Neuronal stem cell (in vitro differentiated cells): Measurements from ENCODE around the gene CAMTA1.

Experiments
- DNase-seq: peaks from one replicate; pipeline ENCODE4 v3.0.0-alpha.2; 2013; ENCODE audit warnings: low spot score
- H2AFZ ChIP-seq: one replicate; pipeline ENCODE4 v1.6.1; 2013; ENCODE audit warnings: mild to moderate bottlenecking, low read length, inconsistent platforms
- H2AK5ac ChIP-seq: 2 replicates; pipeline ENCODE4 v1.6.1; 2013; ENCODE audit warnings: low read depth, mild to moderate bottlenecking, inconsistent platforms, low read length, moderate library complexity, mixed read lengths
- H2BK120ac ChIP-seq: 2 replicates; pipeline ENCODE4 v1.6.1; 2013; ENCODE audit warnings: low read depth, mild to moderate bottlenecking, inconsistent platforms, low read length, moderate library complexity, mixed read lengths
- H2BK12ac ChIP-seq: one replicate; pipeline ENCODE4 v1.6.1; 2013; ENCODE audit warnings: low read length, inconsistent platforms
- H2BK15ac ChIP-seq: 2 replicates; pipeline ENCODE4 v1.6.1; 2013; ENCODE audit warnings: mild to moderate bottlenecking, low read length, inconsistent platforms, mixed read lengths
- H2BK5ac ChIP-seq: one replicate; pipeline ENCODE4 v1.6.1; 2013; ENCODE audit warnings: inconsistent platforms, mild to moderate bottlenecking, low read length, moderate library complexity
- H3K14ac ChIP-seq: one replicate; pipeline ENCODE4 v1.6.1; 2013; ENCODE audit warnings: low read length, inconsistent platforms
- H3K18ac ChIP-seq: 2 replicates; pipeline ENCODE4 v1.6.1; 2013; ENCODE audit warnings: low read length, inconsistent platforms
- H3K23ac ChIP-seq: 2 replicates; pipeline ENCODE4 v1.6.1; 2013; ENCODE audit warnings: low read depth, mild to moderate bottlenecking, mixed read lengths, low read length, inconsistent platforms; ENCODE audit not compliant: poor library complexity
- H3K27ac ChIP-seq: replicated peaks from 3 replicates; pipeline ENCODE4 v1.5.1; 2013; ENCODE audit warnings: low read length, inconsistent platforms
- H3K27me3 ChIP-seq, 3 experiments: 2 replicates each; pipeline ENCODE4 v1.6.1; 2013; ENCODE audit warnings: low read length in 3 of 3, mild to moderate bottlenecking in 2 of 3, inconsistent platforms in 1 of 3, low read depth in 1 of 3, mixed read lengths in 1 of 3, moderate library complexity in 1 of 3; ENCODE audit not compliant: control insufficient read depth in 3 of 3, insufficient read depth in 3 of 3
- H3K36me3 ChIP-seq, 2 donors: replicated peaks in 1 of 2; 2 replicates each; pipeline ENCODE4 v1.6.1; 2013; ENCODE audit warnings: low read length in 2 of 2; ENCODE audit not compliant: control insufficient read depth in 2 of 2, insufficient read depth in 2 of 2
- H3K4ac ChIP-seq: 2 replicates; pipeline ENCODE4 v1.6.1; 2013; ENCODE audit warnings: inconsistent platforms, mild to moderate bottlenecking, low read length, moderate library complexity
- H3K4me1 ChIP-seq, 2 donors: 1 replicate in 1 of 2; 2 replicates in 1 of 2; pipeline ENCODE4 v1.6.1; 2013; ENCODE audit warnings: low read length in 2 of 2, low read depth in 1 of 2; ENCODE audit not compliant: control insufficient read depth in 2 of 2, insufficient read depth in 1 of 2
- H3K4me2 ChIP-seq: one replicate; pipeline ENCODE4 v1.6.1; 2013; ENCODE audit warnings: mild to moderate bottlenecking, low read length, inconsistent platforms; ENCODE audit not compliant: insufficient read depth, poor library complexity, severe bottlenecking
- H3K4me3 ChIP-seq, 2 donors: 2 replicates each; pipeline ENCODE4 v1.5.1; 2013; ENCODE audit warnings: low read length in 2 of 2, mild to moderate bottlenecking in 2 of 2, inconsistent platforms in 1 of 2, moderate library complexity in 1 of 2
- H3K79me1 ChIP-seq: one replicate; pipeline ENCODE4 v1.6.1; 2013; ENCODE audit warnings: low read depth, mild to moderate bottlenecking, inconsistent platforms, low read length, moderate library complexity
- H3K9ac ChIP-seq: one replicate; pipeline ENCODE4 v1.6.1; 2013; ENCODE audit warnings: mild to moderate bottlenecking, low read depth, low read length, inconsistent platforms; ENCODE audit not compliant: poor library complexity
- H3K9me3 ChIP-seq, 2 donors: replicated peaks in 1 of 2; 2 replicates each; pipeline versions ENCODE3 to v1.6.1; 2013; ENCODE audit warnings: low read length in 2 of 2, mild to moderate bottlenecking in 2 of 2, inconsistent platforms in 1 of 2, low read depth in 1 of 2, mixed read lengths in 1 of 2, moderate library complexity in 1 of 2; ENCODE audit not compliant: control insufficient read depth in 2 of 2, insufficient read depth in 1 of 2
- H4K8ac ChIP-seq: one replicate; pipeline ENCODE4 v1.6.1; 2013; ENCODE audit warnings: low read depth, mild to moderate bottlenecking, inconsistent platforms, low read length, moderate library complexity
- H4K91ac ChIP-seq: one replicate; pipeline ENCODE4 v1.6.1; 2013; ENCODE audit warnings: low read length, low read depth, mild to moderate bottlenecking, inconsistent platforms; ENCODE audit not compliant: poor library complexity
- WGBS, 2 donors: extraction: QIAGEN DNeasy Blood & Tissue Kit; methylation state at CpG; one replicate each; pipeline ENCODE4 v1.1.7; 2013; ENCODE audit warnings: missing lambda C conversion rate in 2 of 2, mixed read lengths in 1 of 2; ENCODE audit not compliant: insufficient read length in 2 of 2, insufficient replicate concordance in 1 of 2; ENCODE audit errors: extremely low coverage in 2 of 2; 5-methylcytosine and 5-hydroxymethylcytosine counted together

The CAMTA1 gene

GRCh38 chr1:7317888-7318287 lies 532.6 kb downstream of the CAMTA1 start:
- WGBS, 2 donors = no CpG with 5 or more reads among the region's 2 CpGs
- H3K9ac ChIP-seq = peak overlapping the region; percentile 53

GRCh38 chr1:7319196-7319595 lies 533.9 kb downstream of the CAMTA1 start:
- no peak overlapping the region for H2BK5ac ChIP-seq
- H3K4ac ChIP-seq = no peak overlapping the region
- no peak overlapping the region for H2BK12ac ChIP-seq
- no peak overlapping the region for H4K91ac ChIP-seq
- WGBS, 2 donors = no CpG with 5 or more reads among the region's 5 CpGs
- H4K8ac ChIP-seq = no peak overlapping the region
- no peaks in the 10 kb centered on the region for H3K27me3 ChIP-seq
- no peak for DNase-seq
- H3K36me3 ChIP-seq = no peaks in the 10 kb centered on the region
- H3K14ac ChIP-seq = no peak overlapping the region
- H3K9me3 ChIP-seq = no peaks in the 10 kb centered on the region
- no peak overlapping the region for H2BK120ac ChIP-seq
- no peaks in the 10 kb centered on the region for H3K79me1 ChIP-seq
- no peak overlapping the region for H3K4me3 ChIP-seq
- no peak overlapping the region for H3K4me2 ChIP-seq
- no peaks in the 10 kb centered on the region for H3K4me1 ChIP-seq
- no peak overlapping the region for H2AFZ ChIP-seq
- H2AK5ac ChIP-seq = no peak overlapping the region
- H3K18ac ChIP-seq = no peak overlapping the region
- no peak overlapping the region for H3K27ac ChIP-seq
- H3K9ac ChIP-seq = no peak overlapping the region
- H3K23ac ChIP-seq = no peak overlapping the region
- H2BK15ac ChIP-seq = no peak overlapping the region

More at GRCh38 chr1:7317888-7318287, 532.6 kb downstream of the CAMTA1 start:
- Histone ChIP-seq H3K36me3 (no peaks in the 10 kb centered on the region), H3K4me3 (no peak overlapping the region), H2BK12ac (no peak overlapping the region), H3K4me1 (peaks cover 0 to 4% of the 10 kb centered on the region in 2 donors), H2AK5ac (no peak overlapping the region), H3K4me2 (no peak overlapping the region), H4K8ac (no peak overlapping the region), H3K79me1 (no peaks in the 10 kb centered on the region), H3K27ac (no peak overlapping the region), H3K9me3 (no peaks in the 10 kb centered on the region), H3K27me3 (no peaks in the 10 kb centered on the region), H4K91ac (no peak overlapping the region), H2BK15ac (no peak overlapping the region), H2AFZ (no peak overlapping the region), H3K4ac (no peak overlapping the region), H3K18ac (no peak overlapping the region), H2BK120ac (no peak overlapping the region), H3K23ac (no peak overlapping the region), H3K14ac (no peak overlapping the region), H2BK5ac (no peak overlapping the region)
- no peak for DNase-seq

- no peak overlapping the region for H4K8ac ChIP-seq
- no peak overlapping the region for H3K14ac ChIP-seq
- no peaks in the 10 kb centered on the region for H3K36me3 ChIP-seq
- H3K9ac ChIP-seq = no peak overlapping the region
- H3K4me1 ChIP-seq = no peaks in the 10 kb centered on the region
- no peaks in the 10 kb centered on the region for H3K79me1 ChIP-seq
- H3K23ac ChIP-seq = no peak overlapping the region
- H3K18ac ChIP-seq = no peak overlapping the region
- no peak overlapping the region for H2BK15ac ChIP-seq
- no peak overlapping the region for H2AFZ ChIP-seq
- H3K4me2 ChIP-seq = no peak overlapping the region
- no peak overlapping the region for H2BK120ac ChIP-seq
- H3K4me3 ChIP-seq = no peak overlapping the region
- no peak overlapping the region for H2BK5ac ChIP-seq
- DNase-seq = no peak
- H4K91ac ChIP-seq = no peak overlapping the region
- H2AK5ac ChIP-seq = no peak overlapping the region
- no peak overlapping the region for H3K4ac ChIP-seq
- no peaks in the 10 kb centered on the region for H3K9me3 ChIP-seq
- no peak overlapping the region for H3K27ac ChIP-seq
- no peaks in the 10 kb centered on the region for H3K27me3 ChIP-seq
- H2BK12ac ChIP-seq = no peak overlapping the region
These were observed 535.4 kb downstream of the CAMTA1 start for GRCh38 chr1:7320661-7321060.

GRCh38 chr1:7322283-7322785 lies 537.1 kb downstream of the CAMTA1 start:
- no peak overlapping the region for H3K27ac ChIP-seq
- H3K14ac ChIP-seq = no peak overlapping the region
- no peaks in the 10 kb centered on the region for H3K9me3 ChIP-seq
- H2BK120ac ChIP-seq = no peak overlapping the region
- H3K23ac ChIP-seq = no peak overlapping the region
- DNase-seq = no peak
- H3K27me3 ChIP-seq = no peaks in the 10 kb centered on the region
- H3K18ac ChIP-seq = no peak overlapping the region
- H2BK5ac ChIP-seq = no peak overlapping the region
- no peak overlapping the region for H3K9ac ChIP-seq
- no peak overlapping the region for H2AFZ ChIP-seq
- no peak overlapping the region for H3K4me3 ChIP-seq
- no peak overlapping the region for H2AK5ac ChIP-seq
- H2BK12ac ChIP-seq = no peak overlapping the region
- H3K4me2 ChIP-seq = no peak overlapping the region
- no peak overlapping the region for H4K91ac ChIP-seq
- H2BK15ac ChIP-seq = no peak overlapping the region
- no peaks in the 10 kb centered on the region for H3K4me1 ChIP-seq
- H3K4ac ChIP-seq = no peak overlapping the region
- H3K36me3 ChIP-seq = no peaks in the 10 kb centered on the region
- no peaks in the 10 kb centered on the region for H3K79me1 ChIP-seq
- H4K8ac ChIP-seq = no peak overlapping the region
- no CpG with 5 or more reads among the region's 2 CpGs for WGBS, 2 donors
